SK-N-MC (cell line): ENCODE data around the gene GNPAT.
A peak's percentile ranks its signal among the peaks of the same experiment; 100 is the strongest.
"Not testable (repeated sequence)": the region's sequence is repeated elsewhere in the genome, so short reads cannot be mapped to it uniquely, and the experiment has no call there.

ENCODE experiments used
- DNase-seq: peaks from one replicate; pipeline ENCODE4 v3.0.0-alpha.2; 2011; ENCODE audit warnings: low read depth, low spot score
- H3K27ac ChIP-seq: fragments of 200-600 bp; sonication (generic); 2 replicates; pipeline ENCODE4 v1.5.1; 2016; ENCODE audit warnings: mixed run types
- H3K36me3 ChIP-seq: fragments of 200-600 bp; sonication (generic); 2 replicates; pipeline ENCODE4 v1.6.1; 2017; ENCODE audit warnings: antibody characterized with exemption, low read length, mixed read lengths; ENCODE audit not compliant: insufficient read depth
- H3K4me3 ChIP-seq: fragments of 200-600 bp; sonication (generic); 2 replicates; pipeline ENCODE4 v1.5.1; 2016
- H3K9ac ChIP-seq: fragments of 200-600 bp; sonication (generic); 2 replicates; pipeline ENCODE4 v1.8.0; 2017; ENCODE audit warnings: mixed run types, mixed read lengths; ENCODE audit not compliant: insufficient read length
- H3K9me3 ChIP-seq: fragments of 200-600 bp; sonication (generic); 2 replicates; pipeline ENCODE4 v1.6.1; 2017; ENCODE audit warnings: low read depth, mild to moderate bottlenecking, antibody characterized with exemption, low read length, moderate library complexity, mixed read lengths
- EZH2 ChIP-seq: fragments of 200-600 bp; sonication (generic); IDR thresholded peaks from one replicate; pipeline ENCODE4 v1.6.1; 2017; ENCODE audit warnings: antibody characterized with exemption
- FOXP2 ChIP-seq: optimal IDR thresholded peaks from 2 replicates; pipeline ENCODE3; 2011; ENCODE audit warnings: mild to moderate bottlenecking, moderate library complexity; ENCODE audit not compliant: insufficient read depth; ENCODE audit errors: extremely low read length, control extremely low read depth
- POLR2AphosphoS5 ChIP-seq: IDR thresholded peaks from 2 replicates; pipeline ENCODE4 v1.6.1; 2012; ENCODE audit warnings: mild to moderate bottlenecking, low read depth, low read length, borderline replicate concordance

GNPAT gene

GRCh38 chr1:231210126-231210525 is 30.9 kb upstream of the GNPAT start:
- Histone ChIP-seq H3K9ac (no peak overlapping the region), H3K9me3 (no peaks in the 10 kb centered on the region), H3K27ac (no peak overlapping the region), H3K4me3 (no peak overlapping the region), H3K36me3 (no peaks in the 10 kb centered on the region)
- TF ChIP-seq POLR2AphosphoS5 (no peak), EZH2 (no peak), FOXP2 (no peak)
- DNase-seq = no peak

DNA sequence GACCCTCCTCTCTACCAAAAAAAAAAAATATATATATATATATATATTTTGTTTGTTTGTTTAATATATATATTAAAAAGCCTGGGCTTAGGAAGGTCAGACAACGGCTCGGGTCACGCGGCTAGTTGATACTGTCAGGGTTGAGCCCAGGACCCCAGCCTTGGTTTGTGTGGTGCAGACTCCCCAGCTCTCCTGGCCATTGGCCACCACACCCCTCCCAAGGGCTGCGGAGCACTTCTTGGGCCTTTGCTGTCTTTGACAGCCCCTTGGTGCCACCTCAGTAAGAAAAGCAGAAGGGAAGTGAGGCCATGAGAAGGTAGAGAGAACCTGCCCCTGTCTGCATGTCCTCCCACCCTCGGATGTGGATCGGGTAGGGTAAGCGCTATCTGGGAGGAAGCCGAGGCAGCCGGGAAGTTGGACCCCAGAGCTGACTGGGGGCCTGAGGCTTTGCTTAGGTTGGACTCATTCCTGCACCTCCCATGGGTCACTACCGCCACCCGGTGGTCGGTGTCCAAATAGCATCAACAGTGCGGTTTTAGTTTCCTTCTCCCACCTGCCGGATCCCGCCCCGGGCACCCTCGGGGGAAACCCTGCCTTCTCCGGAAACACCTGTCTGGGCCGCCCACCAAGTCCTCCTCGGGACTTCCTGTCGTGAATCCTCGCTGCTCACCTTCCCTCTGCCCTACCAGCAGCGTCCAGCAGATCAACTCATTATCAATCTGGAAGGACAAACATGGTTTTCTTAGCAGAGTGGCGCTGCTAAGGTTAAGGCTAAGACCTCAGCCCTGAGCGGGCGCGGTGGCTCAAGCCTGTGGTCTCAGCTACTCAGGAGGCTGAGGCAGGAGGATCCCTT is 29.8 kb upstream of the GNPAT start:
- H3K9ac ChIP-seq = no peak overlapping the region
- H3K27ac ChIP-seq = no peak overlapping the region
- no peaks in the 10 kb centered on the region for H3K9me3 ChIP-seq
- DNase-seq = peak; percentile 59
- peak overlapping the region; percentile 67 for H3K4me3 ChIP-seq
- TF ChIP-seq FOXP2 = no peak
- peak; percentile 31; the same call in 1 of the 2 replicates for TF ChIP-seq POLR2AphosphoS5
- no peak for TF ChIP-seq EZH2
- H3K36me3 ChIP-seq = no peaks in the 10 kb centered on the region

- not testable (repeated sequence) for DNase-seq, H3K4me3 ChIP-seq, H3K36me3 ChIP-seq, H3K9me3 ChIP-seq, H3K9ac ChIP-seq, H3K27ac ChIP-seq
These were observed 28.7 kb upstream of the GNPAT start for GRCh38 chr1:231212301-231212700.

- TF ChIP-seq FOXP2 (no peak), EZH2 (no peak)
- DNase-seq = no peak
- Histone ChIP-seq H3K27ac (no peak overlapping the region), H3K36me3 (no peaks in the 10 kb centered on the region), H3K9ac (no peak overlapping the region), H3K4me3 (no peak overlapping the region), H3K9me3 (no peaks in the 10 kb centered on the region)
These were observed 27.0 kb upstream of the GNPAT start for GRCh38 chr1:231213831-231214573.

DNA sequence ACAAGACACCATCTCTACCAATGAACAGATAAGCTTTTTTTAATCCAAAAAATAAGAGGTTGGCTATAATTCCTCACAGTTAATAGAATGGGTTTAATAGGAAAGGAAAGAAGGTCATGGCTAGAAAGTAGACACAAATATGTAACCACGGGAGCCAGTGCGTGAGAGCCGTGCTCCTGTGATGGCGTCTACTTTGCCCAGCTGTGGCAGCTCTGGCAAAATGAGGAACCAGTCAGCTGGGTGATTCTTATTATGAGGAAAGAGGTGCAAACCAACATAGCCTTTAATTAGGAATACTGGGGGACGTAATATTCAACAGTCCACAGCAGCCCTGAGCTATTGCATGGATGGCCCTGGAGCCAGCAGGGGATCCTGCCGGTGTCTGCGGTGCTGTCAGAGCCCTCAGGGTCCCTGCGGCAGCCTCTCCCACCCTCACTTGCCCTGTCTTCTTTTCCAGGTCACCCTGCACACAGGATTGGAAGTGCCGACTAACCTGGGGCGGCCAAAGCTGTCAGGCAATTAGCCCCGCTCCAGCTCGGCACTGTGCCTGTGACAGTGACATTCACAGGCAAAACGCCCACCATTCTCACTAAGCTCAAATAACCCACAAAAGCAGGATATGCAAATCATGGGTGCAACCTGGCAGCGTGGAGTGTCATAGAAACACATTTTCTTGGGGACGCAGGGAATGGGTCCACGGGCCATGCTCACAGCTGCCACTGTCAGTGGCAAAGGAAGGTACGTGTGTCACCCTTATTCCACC is 25.9 kb upstream of the GNPAT start:
- no peak overlapping the region for H3K9ac ChIP-seq
- no peak for TF ChIP-seq POLR2AphosphoS5
- no peak for TF ChIP-seq EZH2
- TF ChIP-seq FOXP2 = no peak
- no peaks in the 10 kb centered on the region for H3K36me3 ChIP-seq
- no peak overlapping the region for H3K27ac ChIP-seq
- H3K4me3 ChIP-seq = no peak overlapping the region
- DNase-seq = no peak
- H3K9me3 ChIP-seq = no peaks in the 10 kb centered on the region

- Histone ChIP-seq H3K36me3 (no peaks in the 10 kb centered on the region), H3K27ac (no peak overlapping the region), H3K9me3 (no peaks in the 10 kb centered on the region), H3K9ac (no peak overlapping the region), H3K4me3 (no peak overlapping the region)
- no peak for TF ChIP-seq POLR2AphosphoS5
- no peak for TF ChIP-seq FOXP2
- TF ChIP-seq EZH2 = no peak
- no peak for DNase-seq
These were observed 25.2 kb upstream of the GNPAT start for GRCh38 chr1:231215681-231216385.

- no peaks in the 10 kb centered on the region for H3K9me3 ChIP-seq
- TF ChIP-seq POLR2AphosphoS5 = no peak
- TF ChIP-seq EZH2 = no peak
- TF ChIP-seq FOXP2 = no peak
- no peak for DNase-seq
- H3K36me3 ChIP-seq = no peaks in the 10 kb centered on the region
- no peak overlapping the region for H3K27ac ChIP-seq
- no peak overlapping the region for H3K9ac ChIP-seq
- H3K4me3 ChIP-seq = no peak overlapping the region
These were observed 24.5 kb upstream of the GNPAT start for GRCh38 chr1:231216498-231216897.

- Histone ChIP-seq H3K27ac (no peak overlapping the region), H3K9me3 (no peaks in the 10 kb centered on the region), H3K9ac (no peak overlapping the region), H3K4me3 (no peak overlapping the region), H3K36me3 (no peaks in the 10 kb centered on the region)
- TF ChIP-seq EZH2 = no peak
- TF ChIP-seq POLR2AphosphoS5 = no peak
- no peak for TF ChIP-seq FOXP2
- DNase-seq = no peak
These were observed 24.0 kb upstream of the GNPAT start for GRCh38 chr1:231217056-231217455.
